HepG2 (cell line): Measurements from ENCODE around the gene MYO19. TPM values are rescaled to one million over a fixed set of nuclear protein-coding genes. Genes with fewer than 3 reads are reported as not detected.

Source experiments
- ATM ChIP-seq: fragments of 450-650 bp; IDR thresholded peaks from 2 replicates; pipeline ENCODE4 v1.7.1; 2017; ENCODE audit warnings: mild to moderate bottlenecking, borderline replicate concordance
- DR1 ChIP-seq: sonication (generic); formaldehyde crosslinking; IDR thresholded peaks from 2 replicates; pipeline ENCODE4 v1.8.0; 2021; ENCODE audit warnings: mild to moderate bottlenecking, missing genetic modification reagents, inconsistent platforms
- FOXO1 ChIP-seq: sonication (generic); formaldehyde crosslinking; IDR thresholded peaks from 2 replicates; pipeline ENCODE4 v1.4.0; 2020; ENCODE audit warnings: missing genetic modification reagents
- HMGXB4 ChIP-seq, 2 experiments: sonication (generic) in 1 of 2; formaldehyde crosslinking in 1 of 2; IDR thresholded peaks; 2 replicates each; pipeline versions ENCODE4 v1.4.0 to v1.6.1; 2018 to 2020; ENCODE audit warnings: missing genetic modification reagents in 2 of 2, borderline replicate concordance in 1 of 2, low read depth in 1 of 2, mild to moderate bottlenecking in 1 of 2, missing biosample characterization in 1 of 2
- MATR3 ChIP-seq: sonication (generic); formaldehyde crosslinking; IDR thresholded peaks from 2 replicates; pipeline ENCODE4 v1.4.0; 2020; ENCODE audit warnings: missing genetic modification reagents
- NR3C1 ChIP-seq: sonication (generic); formaldehyde crosslinking; IDR thresholded peaks from 2 replicates; pipeline ENCODE4 v1.4.0; 2020; ENCODE audit warnings: missing genetic modification reagents
- NRL ChIP-seq: sonication (generic); formaldehyde crosslinking; IDR thresholded peaks from 2 replicates; pipeline ENCODE4 v1.5.0; 2020; ENCODE audit warnings: missing genetic modification reagents, mild to moderate bottlenecking, moderate library complexity, borderline replicate concordance
- PAF1 ChIP-seq: IDR thresholded peaks from 2 replicates; pipeline ENCODE4 v1.6.1; 2016; ENCODE audit warnings: missing genetic modification reagents, missing compliant biosample characterization
- RBFOX2 ChIP-seq: fragments of 200-400 bp; formaldehyde crosslinking; IDR thresholded peaks from 2 replicates; pipeline ENCODE4 v1.6.1; 2017; ENCODE audit warnings: low read depth, mild to moderate bottlenecking, low read length
- SP4 ChIP-seq: sonication (generic); formaldehyde crosslinking; IDR thresholded peaks from 2 replicates; pipeline ENCODE4 v1.8.1; 2023; ENCODE audit warnings: mild to moderate bottlenecking, missing genetic modification reagents
- ZBTB7B ChIP-seq: sonication (generic); formaldehyde crosslinking; IDR thresholded peaks from 2 replicates; pipeline ENCODE4 v1.4.0; 2020; ENCODE audit warnings: missing genetic modification reagents
- ZGPAT ChIP-seq: IDR thresholded peaks from 2 replicates; pipeline ENCODE4 v1.6.1; 2016; ENCODE audit warnings: mild to moderate bottlenecking
- ZNF207 ChIP-seq: fragments of 450-650 bp; IDR thresholded peaks from 2 replicates; pipeline ENCODE4 v1.6.1; 2016; ENCODE audit warnings: antibody characterized with exemption, borderline replicate concordance
- ZNF253 ChIP-seq: sonication (generic); formaldehyde crosslinking; IDR thresholded peaks from 2 replicates; pipeline ENCODE4 v1.8.0; 2022; ENCODE audit warnings: mild to moderate bottlenecking, missing genetic modification reagents, borderline replicate concordance
- ZNF260 ChIP-seq: sonication (generic); formaldehyde crosslinking; IDR thresholded peaks from 2 replicates; pipeline ENCODE4 v1.4.0; 2020; ENCODE audit warnings: missing genetic modification reagents, low read depth, mild to moderate bottlenecking, borderline replicate concordance
- ZNF331 ChIP-seq: sonication (generic); formaldehyde crosslinking; IDR thresholded peaks from 2 replicates; pipeline ENCODE4 v1.4.0; 2020; ENCODE audit warnings: missing genetic modification reagents
- ZNF354B ChIP-seq: sonication (generic); formaldehyde crosslinking; IDR thresholded peaks from 2 replicates; pipeline ENCODE4 v1.8.0; 2022; ENCODE audit warnings: mild to moderate bottlenecking, missing genetic modification reagents
- ZNF598 ChIP-seq: sonication (generic); formaldehyde crosslinking; IDR thresholded peaks from 2 replicates; pipeline ENCODE4 v1.5.1; 2020; ENCODE audit warnings: mild to moderate bottlenecking, missing genetic modification reagents, borderline replicate concordance
- ZNF670 ChIP-seq: sonication (generic); formaldehyde crosslinking; IDR thresholded peaks from 2 replicates; pipeline ENCODE4 v1.8.0; 2022; ENCODE audit warnings: mild to moderate bottlenecking, missing genetic modification reagents, borderline replicate concordance
- ZNF678 ChIP-seq: sonication (generic); formaldehyde crosslinking; IDR thresholded peaks from 2 replicates; pipeline ENCODE4 v1.4.0; 2020; ENCODE audit warnings: mild to moderate bottlenecking, missing genetic modification reagents
- ZNF784 ChIP-seq: sonication (generic); formaldehyde crosslinking; IDR thresholded peaks from 2 replicates; pipeline ENCODE4 v1.5.1; 2020; ENCODE audit warnings: missing genetic modification reagents, mild to moderate bottlenecking, borderline replicate concordance
- ZZZ3 ChIP-seq: sonication (generic); formaldehyde crosslinking; IDR thresholded peaks from 2 replicates; pipeline ENCODE4 v1.4.0; 2020; ENCODE audit warnings: missing genetic modification reagents, mild to moderate bottlenecking, borderline replicate concordance
- polyA plus RNA-seq, 8 experiments: library from polyadenylated mRNA; depleted of rRNA in 3 of 8; stranded (reverse) in 7 of 8; unstranded in 1 of 8; fragments of >200 nt; fragmentation: Illumina TruSeq in 4 of 8; extraction: Trizol in 4 of 8; gene quantifications; 2 replicates each; pipeline versions ENCODE4 v1.2.1 to v1.2.3, GENCODE V29; 2011 to 2016; ENCODE audit warnings: low read depth in 4 of 8, missing spikeins in 1 of 8, mixed read lengths in 1 of 8; ENCODE audit not compliant: insufficient read depth in 1 of 8
- total RNA-seq, 5 experiments: library from RNA; depleted of rRNA; stranded (reverse); fragments of >200 nt; fragmentation: Illumina TruSeq; extraction: Trizol; gene quantifications; 2 replicates each; pipeline ENCODE4 v1.2.3, GENCODE V29; 2016; ENCODE audit warnings: low read depth in 1 of 5
- TF ChIP-seq, protein P1 (sequence below): IDR thresholded peaks from 2 replicates; pipeline ENCODE4 v1.6.1; 2016; ENCODE audit warnings: mild to moderate bottlenecking, missing biosample characterization, missing genetic modification reagents
- TF ChIP-seq, protein P2 (sequence below): fragments of 450-650 bp; IDR thresholded peaks from 2 replicates; pipeline ENCODE4 v1.6.1; 2016

The MYO19 gene
- total and polyA plus RNA-seq, 2 of the 13 experiments (the other 11 are each of a cell fraction or from before 2014, with no cell fraction given), result 75.7 to 82.3 TPM

GRCh38 chr17:36544307-36545076 is 9.8 kb upstream of the MYO19 start, which contains the start of gene GGNBP2 (continued):
- TF ChIP-seq ZGPAT (CRISPR knock-in tag), result peak; percentile 67
- TF ChIP-seq ZNF670 (CRISPR knock-in tag), result no peak
- TF ChIP-seq ZZZ3 (CRISPR knock-in tag), result peak; percentile 85; the same call in 1 of the 2 replicates
- TF ChIP-seq SP4 (CRISPR knock-in tag), result peak; percentile 53; the same call in 1 of the 2 replicates
- peak; percentile 8; the same call in 1 of the 2 replicates for TF ChIP-seq FOXO1
- TF ChIP-seq MATR3 (CRISPR knock-in tag), result no peak
- peak; percentile 88 for TF ChIP-seq ZBTB7B
- no peak for TF ChIP-seq NR3C1 (CRISPR knock-in tag)
- no peak for TF ChIP-seq ZNF253
- no peak for TF ChIP-seq ZNF678 (CRISPR knock-in tag)
- peak; percentile 37; the same call in 1 of the 2 replicates for TF ChIP-seq ZNF784 (CRISPR knock-in tag)
- peak; percentile 84 for TF ChIP-seq RBFOX2
- no peak for TF ChIP-seq PAF1
- no peak for TF ChIP-seq ZNF598 (CRISPR knock-in tag)
- TF ChIP-seq ZNF354B (CRISPR knock-in tag), result no peak
- TF ChIP-seq DR1 (CRISPR knock-in tag), result no peak; the same call in 1 of the 2 replicates
- no peak for TF ChIP-seq NRL (CRISPR knock-in tag)
- TF ChIP-seq, protein P1, sequence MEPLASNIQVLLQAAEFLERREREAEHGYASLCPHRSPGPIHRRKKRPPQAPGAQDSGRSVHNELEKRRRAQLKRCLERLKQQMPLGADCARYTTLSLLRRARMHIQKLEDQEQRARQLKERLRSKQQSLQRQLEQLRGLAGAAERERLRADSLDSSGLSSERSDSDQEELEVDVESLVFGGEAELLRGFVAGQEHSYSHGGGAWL (CRISPR knock-in tag), result peak; percentile 47; the same call in 1 of the 2 replicates
- TF ChIP-seq, protein P2, sequence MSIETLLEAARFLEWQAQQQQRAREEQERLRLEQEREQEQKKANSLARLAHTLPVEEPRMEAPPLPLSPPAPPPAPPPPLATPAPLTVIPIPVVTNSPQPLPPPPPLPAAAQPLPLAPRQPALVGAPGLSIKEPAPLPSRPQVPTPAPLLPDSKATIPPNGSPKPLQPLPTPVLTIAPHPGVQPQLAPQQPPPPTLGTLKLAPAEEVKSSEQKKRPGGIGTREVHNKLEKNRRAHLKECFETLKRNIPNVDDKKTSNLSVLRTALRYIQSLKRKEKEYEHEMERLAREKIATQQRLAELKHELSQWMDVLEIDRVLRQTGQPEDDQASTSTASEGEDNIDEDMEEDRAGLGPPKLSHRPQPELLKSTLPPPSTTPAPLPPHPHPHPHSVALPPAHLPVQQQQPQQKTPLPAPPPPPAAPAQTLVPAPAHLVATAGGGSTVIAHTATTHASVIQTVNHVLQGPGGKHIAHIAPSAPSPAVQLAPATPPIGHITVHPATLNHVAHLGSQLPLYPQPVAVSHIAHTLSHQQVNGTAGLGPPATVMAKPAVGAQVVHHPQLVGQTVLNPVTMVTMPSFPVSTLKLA, result no peak
- TF ChIP-seq ZNF207, result no peak
- TF ChIP-seq ZNF331 (CRISPR knock-in tag), result 0 out of 2 replicates have a peak, but pooled peaks have one; percentile 13
- TF ChIP-seq HMGXB4 (CRISPR knock-in tag; IDR thresholded peaks at IDR 0.05; ENCODE audit: borderline replicate concordance in 1 of 2, low read depth in 1 of 2), result peak in 1 of 2 experiments; percentile 77; a peak in 1 of 4 replicates
- TF ChIP-seq ZNF260, result no peak
- TF ChIP-seq ATM, result no peak
